H1 (cell line): ENCODE measurements around the gene NR1H3. TPM values are rescaled to one million over a fixed set of nuclear protein-coding genes. Genes with fewer than 3 reads are reported as not detected.
A peak's percentile ranks its signal among the peaks of the same experiment; 100 is the strongest.

Experiments
- BCL11A ChIP-seq, 2 experiments: IDR thresholded peaks; one replicate each; pipeline ENCODE4 v1.6.1; 2011; ENCODE audit warnings: low read depth in 2 of 2, low read length in 2 of 2, mild to moderate bottlenecking in 2 of 2
- CBX5 ChIP-seq: fragments of 300-800, 300-1000 bp; sonication (generic); IDR thresholded peaks from 2 replicates; pipeline ENCODE4 v1.7.1; 2016; ENCODE audit warnings: antibody characterized with exemption, low read length, low read depth
- CREB1 ChIP-seq: IDR thresholded peaks from 2 replicates; pipeline ENCODE4 v1.6.1; 2012; ENCODE audit warnings: inconsistent platforms
- JUND ChIP-seq: IDR thresholded peaks from 2 replicates; pipeline ENCODE4 v1.6.1; 2011; ENCODE audit warnings: mild to moderate bottlenecking, improper control_type of control experiment, low read length
- RNF2 ChIP-seq: fragments of 200-900, 300-1000 bp; sonication (generic); IDR thresholded peaks from 2 replicates; pipeline ENCODE4 v1.7.1; 2016; ENCODE audit warnings: borderline replicate concordance, low read depth, mild to moderate bottlenecking, antibody characterized with exemption, low read length; ENCODE audit not compliant: poor library complexity, severe bottlenecking; ENCODE audit errors: missing control alignments
- SIN3A ChIP-seq, 2 experiments: IDR thresholded peaks in 1 of 2; conservative IDR thresholded peaks in 1 of 2; 2 replicates each; pipeline ENCODE4 v1.6.1; 2011 to 2012; ENCODE audit warnings: low read length in 2 of 2, improper control_type of control experiment in 1 of 2, low read depth in 1 of 2, mild to moderate bottlenecking in 1 of 2
- SP1 ChIP-seq: IDR thresholded peaks from 2 replicates; pipeline ENCODE4 v1.6.1; 2011; ENCODE audit warnings: low read depth, low read length
- YY1 ChIP-seq: IDR thresholded peaks from 2 replicates; pipeline ENCODE4 v1.6.1; 2011; ENCODE audit warnings: low read depth, mild to moderate bottlenecking, low read length
- polyA plus RNA-seq, 7 experiments: library from polyadenylated mRNA; depleted of rRNA in 3 of 7; stranded (reverse) in 5 of 7; unstranded in 2 of 7; fragments of >200 nt in 5 of 7; fragments of 200-250 nt in 2 of 7; gene quantifications; 1 replicate in 5 of 7; 2 replicates in 1 of 7; 4 replicates in 1 of 7; pipeline versions ENCODE4 v1.2.1 to v1.2.3, GENCODE V29; 2011 to 2013; ENCODE audit warnings: missing spikeins in 2 of 7, mixed read lengths in 2 of 7
- total RNA-seq: library from RNA; stranded (reverse); fragmentation: NEBNext Ultra II Directional; extraction: Animal tissue kit (Norgen Biotek cat#: 25700); gene quantifications from 2 replicates; pipeline ENCODE4 v1.2.1, GENCODE V29; 2021
- TF ChIP-seq, protein P1 (sequence below): fragments of 300-600 bp; sonication (generic); IDR thresholded peaks from 2 replicates; pipeline ENCODE4 v1.7.1; 2012; ENCODE audit warnings: low read length, moderate library complexity, mild to moderate bottlenecking, inconsistent platforms; ENCODE audit not compliant: insufficient replicate concordance
- TF ChIP-seq, protein P2 (sequence below): IDR thresholded peaks from 2 replicates; pipeline ENCODE4 v1.6.1; 2012; ENCODE audit warnings: inconsistent platforms

NR1H3 gene
- total and polyA plus RNA-seq, 2 of the 8 experiments (the other 6 are each of a cell fraction or from before 2014, with no cell fraction given), result 19.9 to 42.1 TPM

- no peak for TF ChIP-seq SIN3A (conservative IDR thresholded peaks at IDR 0.05 in 1 of 2, IDR thresholded peaks at IDR 0.05 in 1 of 2; ENCODE audit: low read depth in 1 of 2, low read length in 2 of 2)
- no peak for TF ChIP-seq JUND
- TF ChIP-seq, protein P1, sequence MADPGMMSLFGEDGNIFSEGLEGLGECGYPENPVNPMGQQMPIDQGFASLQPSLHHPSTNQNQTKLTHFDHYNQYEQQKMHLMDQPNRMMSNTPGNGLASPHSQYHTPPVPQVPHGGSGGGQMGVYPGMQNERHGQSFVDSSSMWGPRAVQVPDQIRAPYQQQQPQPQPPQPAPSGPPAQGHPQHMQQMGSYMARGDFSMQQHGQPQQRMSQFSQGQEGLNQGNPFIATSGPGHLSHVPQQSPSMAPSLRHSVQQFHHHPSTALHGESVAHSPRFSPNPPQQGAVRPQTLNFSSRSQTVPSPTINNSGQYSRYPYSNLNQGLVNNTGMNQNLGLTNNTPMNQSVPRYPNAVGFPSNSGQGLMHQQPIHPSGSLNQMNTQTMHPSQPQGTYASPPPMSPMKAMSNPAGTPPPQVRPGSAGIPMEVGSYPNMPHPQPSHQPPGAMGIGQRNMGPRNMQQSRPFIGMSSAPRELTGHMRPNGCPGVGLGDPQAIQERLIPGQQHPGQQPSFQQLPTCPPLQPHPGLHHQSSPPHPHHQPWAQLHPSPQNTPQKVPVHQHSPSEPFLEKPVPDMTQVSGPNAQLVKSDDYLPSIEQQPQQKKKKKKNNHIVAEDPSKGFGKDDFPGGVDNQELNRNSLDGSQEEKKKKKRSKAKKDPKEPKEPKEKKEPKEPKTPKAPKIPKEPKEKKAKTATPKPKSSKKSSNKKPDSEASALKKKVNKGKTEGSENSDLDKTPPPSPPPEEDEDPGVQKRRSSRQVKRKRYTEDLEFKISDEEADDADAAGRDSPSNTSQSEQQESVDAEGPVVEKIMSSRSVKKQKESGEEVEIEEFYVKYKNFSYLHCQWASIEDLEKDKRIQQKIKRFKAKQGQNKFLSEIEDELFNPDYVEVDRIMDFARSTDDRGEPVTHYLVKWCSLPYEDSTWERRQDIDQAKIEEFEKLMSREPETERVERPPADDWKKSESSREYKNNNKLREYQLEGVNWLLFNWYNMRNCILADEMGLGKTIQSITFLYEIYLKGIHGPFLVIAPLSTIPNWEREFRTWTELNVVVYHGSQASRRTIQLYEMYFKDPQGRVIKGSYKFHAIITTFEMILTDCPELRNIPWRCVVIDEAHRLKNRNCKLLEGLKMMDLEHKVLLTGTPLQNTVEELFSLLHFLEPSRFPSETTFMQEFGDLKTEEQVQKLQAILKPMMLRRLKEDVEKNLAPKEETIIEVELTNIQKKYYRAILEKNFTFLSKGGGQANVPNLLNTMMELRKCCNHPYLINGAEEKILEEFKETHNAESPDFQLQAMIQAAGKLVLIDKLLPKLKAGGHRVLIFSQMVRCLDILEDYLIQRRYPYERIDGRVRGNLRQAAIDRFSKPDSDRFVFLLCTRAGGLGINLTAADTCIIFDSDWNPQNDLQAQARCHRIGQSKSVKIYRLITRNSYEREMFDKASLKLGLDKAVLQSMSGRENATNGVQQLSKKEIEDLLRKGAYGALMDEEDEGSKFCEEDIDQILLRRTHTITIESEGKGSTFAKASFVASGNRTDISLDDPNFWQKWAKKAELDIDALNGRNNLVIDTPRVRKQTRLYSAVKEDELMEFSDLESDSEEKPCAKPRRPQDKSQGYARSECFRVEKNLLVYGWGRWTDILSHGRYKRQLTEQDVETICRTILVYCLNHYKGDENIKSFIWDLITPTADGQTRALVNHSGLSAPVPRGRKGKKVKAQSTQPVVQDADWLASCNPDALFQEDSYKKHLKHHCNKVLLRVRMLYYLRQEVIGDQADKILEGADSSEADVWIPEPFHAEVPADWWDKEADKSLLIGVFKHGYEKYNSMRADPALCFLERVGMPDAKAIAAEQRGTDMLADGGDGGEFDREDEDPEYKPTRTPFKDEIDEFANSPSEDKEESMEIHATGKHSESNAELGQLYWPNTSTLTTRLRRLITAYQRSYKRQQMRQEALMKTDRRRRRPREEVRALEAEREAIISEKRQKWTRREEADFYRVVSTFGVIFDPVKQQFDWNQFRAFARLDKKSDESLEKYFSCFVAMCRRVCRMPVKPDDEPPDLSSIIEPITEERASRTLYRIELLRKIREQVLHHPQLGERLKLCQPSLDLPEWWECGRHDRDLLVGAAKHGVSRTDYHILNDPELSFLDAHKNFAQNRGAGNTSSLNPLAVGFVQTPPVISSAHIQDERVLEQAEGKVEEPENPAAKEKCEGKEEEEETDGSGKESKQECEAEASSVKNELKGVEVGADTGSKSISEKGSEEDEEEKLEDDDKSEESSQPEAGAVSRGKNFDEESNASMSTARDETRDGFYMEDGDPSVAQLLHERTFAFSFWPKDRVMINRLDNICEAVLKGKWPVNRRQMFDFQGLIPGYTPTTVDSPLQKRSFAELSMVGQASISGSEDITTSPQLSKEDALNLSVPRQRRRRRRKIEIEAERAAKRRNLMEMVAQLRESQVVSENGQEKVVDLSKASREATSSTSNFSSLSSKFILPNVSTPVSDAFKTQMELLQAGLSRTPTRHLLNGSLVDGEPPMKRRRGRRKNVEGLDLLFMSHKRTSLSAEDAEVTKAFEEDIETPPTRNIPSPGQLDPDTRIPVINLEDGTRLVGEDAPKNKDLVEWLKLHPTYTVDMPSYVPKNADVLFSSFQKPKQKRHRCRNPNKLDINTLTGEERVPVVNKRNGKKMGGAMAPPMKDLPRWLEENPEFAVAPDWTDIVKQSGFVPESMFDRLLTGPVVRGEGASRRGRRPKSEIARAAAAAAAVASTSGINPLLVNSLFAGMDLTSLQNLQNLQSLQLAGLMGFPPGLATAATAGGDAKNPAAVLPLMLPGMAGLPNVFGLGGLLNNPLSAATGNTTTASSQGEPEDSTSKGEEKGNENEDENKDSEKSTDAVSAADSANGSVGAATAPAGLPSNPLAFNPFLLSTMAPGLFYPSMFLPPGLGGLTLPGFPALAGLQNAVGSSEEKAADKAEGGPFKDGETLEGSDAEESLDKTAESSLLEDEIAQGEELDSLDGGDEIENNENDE, result no peak
- no peak for TF ChIP-seq CREB1
- no peak for TF ChIP-seq BCL11A (IDR thresholded peaks at IDR 0.05; ENCODE audit: low read depth in 2 of 2, low read length in 2 of 2)
- TF ChIP-seq CBX5, result no peak
- no peak for TF ChIP-seq RNF2
- no peak for TF ChIP-seq SP1
- TF ChIP-seq, protein P2, sequence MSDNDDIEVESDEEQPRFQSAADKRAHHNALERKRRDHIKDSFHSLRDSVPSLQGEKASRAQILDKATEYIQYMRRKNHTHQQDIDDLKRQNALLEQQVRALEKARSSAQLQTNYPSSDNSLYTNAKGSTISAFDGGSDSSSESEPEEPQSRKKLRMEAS, result no peak
- TF ChIP-seq YY1, result 0 out of 2 replicates have a peak, but pooled peaks have one; percentile 22
These were observed 1.6 kb downstream of the NR1H3 start (continued) for GRCh38 chr11:47259232-47259977.
